Neural crest cell (in vitro differentiated cells): ENCODE measurements around the gene BCL2L12. TPM values are rescaled to one million over a fixed set of nuclear protein-coding genes. Genes with fewer than 3 reads are reported as not detected.

ENCODE experiments used
- DNase-seq: peaks from one replicate; pipeline ENCODE4 v3.0.0; 2021; ENCODE audit warnings: low read depth, mixed read lengths, low spot score
- H3K27ac Mint-ChIP-seq: one replicate; pipeline ENCODE4 v1.8.0; 2021; ENCODE audit warnings: mild to moderate bottlenecking, mixed read lengths; ENCODE audit not compliant: unreplicated experiment
- H3K27me3 Mint-ChIP-seq: 2 replicates; pipeline ENCODE4 v1.8.0; 2021; ENCODE audit warnings: low read depth, mild to moderate bottlenecking, mixed read lengths
- H3K36me3 Mint-ChIP-seq: 2 replicates; pipeline ENCODE4 v1.8.0; 2021; ENCODE audit warnings: low read depth, mild to moderate bottlenecking, mixed read lengths
- H3K4me1 Mint-ChIP-seq: 2 replicates; pipeline ENCODE4 v1.8.0; 2021; ENCODE audit warnings: mixed read lengths
- H3K4me3 Mint-ChIP-seq: one replicate; pipeline ENCODE4 v1.8.0; 2021; ENCODE audit warnings: mild to moderate bottlenecking, mixed read lengths
- H3K9me3 Mint-ChIP-seq: 2 replicates; pipeline ENCODE4 v1.8.0; 2021; ENCODE audit warnings: mixed read lengths
- CTCF ChIP-seq: fragments of 200-600 bp; sonication (generic); conservative IDR thresholded peaks from 2 replicates; pipeline ENCODE4 v1.5.0; 2021; ENCODE audit warnings: antibody characterized with exemption, mild to moderate bottlenecking
- total RNA-seq: library from RNA; stranded (reverse); gene quantifications from 2 replicates; pipeline ENCODE4 v1.2.1, GENCODE V29; 2021

Gene BCL2L12
- total RNA-seq, 1 donor from 2014 or later: 92.4 TPM

- Mint-ChIP-seq H3K4me1 (peaks cover 25% of the 10 kb centered on the region), H3K27me3 (peaks cover 9% of the 10 kb centered on the region), H3K4me3 (peak overlapping the region; percentile 74), H3K27ac (no peak overlapping the region), H3K36me3 (peaks cover 18% of the 10 kb centered on the region), H3K9me3 (no peaks in the 10 kb centered on the region)
- no peak for TF ChIP-seq CTCF
- DNase-seq: no peak
These were observed 20.2 kb downstream of the BCL2L12 start for GRCh38 chr19:49685845-49686332.

DNA sequence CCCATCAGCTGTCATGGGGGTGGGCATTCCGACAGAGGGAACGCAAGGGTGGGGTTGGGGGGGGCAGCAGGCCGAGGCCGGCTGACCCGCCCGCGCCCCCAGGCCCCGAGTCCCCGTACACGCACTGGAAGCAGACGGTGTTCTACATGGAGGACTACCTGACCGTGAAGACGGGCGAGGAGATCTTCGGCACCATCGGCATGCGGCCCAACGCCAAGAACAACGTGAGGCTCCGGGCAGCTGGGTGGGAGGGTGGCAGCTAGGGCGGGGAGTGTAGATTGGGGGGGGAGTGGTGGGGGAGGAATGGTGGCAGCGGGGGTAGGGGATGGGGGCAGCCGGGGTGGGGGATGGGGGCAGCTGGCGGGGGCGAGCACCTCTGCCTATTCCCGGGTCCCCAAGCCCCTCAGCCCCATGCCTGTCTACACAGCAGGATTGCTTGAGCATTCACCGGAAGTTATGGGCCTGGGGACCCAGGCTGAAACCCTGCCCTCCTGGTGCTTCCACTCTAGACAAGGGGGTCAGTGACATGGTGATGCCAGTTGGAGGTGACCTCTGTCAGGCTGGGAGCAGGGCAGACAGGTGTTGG is 20.9 kb downstream of the BCL2L12 start:
- H3K4me1 Mint-ChIP-seq: peaks cover 29% of the 10 kb centered on the region
- TF ChIP-seq CTCF: no peak
- peak overlapping the region; percentile 80 for H3K4me3 Mint-ChIP-seq
- peaks cover 16% of the 10 kb centered on the region for H3K36me3 Mint-ChIP-seq
- H3K27me3 Mint-ChIP-seq: peaks cover 14% of the 10 kb centered on the region
- H3K27ac Mint-ChIP-seq: no peak overlapping the region
- H3K9me3 Mint-ChIP-seq: no peaks in the 10 kb centered on the region
- DNase-seq: no peak

GRCh38 chr19:49687150-49687549 is 21.4 kb downstream of the BCL2L12 start:
- Mint-ChIP-seq H3K9me3 (no peaks in the 10 kb centered on the region), H3K4me1 (peaks cover 33% of the 10 kb centered on the region), H3K27me3 (peaks cover 14% of the 10 kb centered on the region), H3K27ac (no peak overlapping the region), H3K4me3 (peak overlapping the region; percentile 80), H3K36me3 (peaks cover 16% of the 10 kb centered on the region)
- DNase-seq: no peak
- TF ChIP-seq CTCF: no peak

DNA sequence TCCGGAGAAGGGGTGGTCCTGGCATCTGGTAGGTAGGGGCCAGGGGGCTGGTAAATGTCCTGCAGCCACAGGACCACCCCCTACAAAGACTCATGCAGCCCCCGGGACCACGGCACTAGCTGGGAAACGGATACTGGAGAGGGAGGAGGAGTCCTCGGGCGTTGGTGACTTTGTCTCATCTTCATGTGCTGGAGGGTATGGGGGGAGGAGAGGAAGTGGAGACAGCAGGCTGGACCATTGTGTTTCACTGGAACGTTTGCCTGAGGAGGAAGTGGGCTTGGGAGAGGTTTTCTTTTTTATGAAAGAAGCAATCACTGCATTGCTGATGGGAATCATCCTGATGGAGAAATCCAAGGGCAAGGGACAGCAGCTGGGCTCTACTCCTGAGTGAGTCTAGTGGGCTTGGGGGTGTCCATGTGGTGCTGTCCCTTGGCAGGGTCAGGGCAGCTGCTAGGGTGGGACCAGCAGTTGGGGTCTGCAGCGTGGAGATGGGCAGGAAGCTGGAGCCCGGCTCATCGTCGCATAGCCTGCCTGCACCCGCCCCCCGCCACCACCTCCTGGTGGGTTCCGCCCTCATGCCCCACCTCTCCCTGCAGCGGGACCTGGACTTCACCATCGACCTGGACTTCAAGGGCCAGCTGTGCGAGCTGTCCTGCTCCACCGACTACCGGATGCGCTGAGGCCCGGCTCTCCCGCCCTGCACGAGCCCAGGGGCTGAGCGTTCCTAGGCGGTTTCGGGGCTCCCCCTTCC is 22.0 kb downstream of the BCL2L12 start:
- Mint-ChIP-seq H3K27me3 (peaks cover 16% of the 10 kb centered on the region), H3K36me3 (peaks cover 13% of the 10 kb centered on the region), H3K4me3 (peak overlapping the region; percentile 80), H3K27ac (no peak overlapping the region), H3K9me3 (no peaks in the 10 kb centered on the region), H3K4me1 (peaks cover 39% of the 10 kb centered on the region)
- no peak for TF ChIP-seq CTCF
- DNase-seq: no peak

DNA sequence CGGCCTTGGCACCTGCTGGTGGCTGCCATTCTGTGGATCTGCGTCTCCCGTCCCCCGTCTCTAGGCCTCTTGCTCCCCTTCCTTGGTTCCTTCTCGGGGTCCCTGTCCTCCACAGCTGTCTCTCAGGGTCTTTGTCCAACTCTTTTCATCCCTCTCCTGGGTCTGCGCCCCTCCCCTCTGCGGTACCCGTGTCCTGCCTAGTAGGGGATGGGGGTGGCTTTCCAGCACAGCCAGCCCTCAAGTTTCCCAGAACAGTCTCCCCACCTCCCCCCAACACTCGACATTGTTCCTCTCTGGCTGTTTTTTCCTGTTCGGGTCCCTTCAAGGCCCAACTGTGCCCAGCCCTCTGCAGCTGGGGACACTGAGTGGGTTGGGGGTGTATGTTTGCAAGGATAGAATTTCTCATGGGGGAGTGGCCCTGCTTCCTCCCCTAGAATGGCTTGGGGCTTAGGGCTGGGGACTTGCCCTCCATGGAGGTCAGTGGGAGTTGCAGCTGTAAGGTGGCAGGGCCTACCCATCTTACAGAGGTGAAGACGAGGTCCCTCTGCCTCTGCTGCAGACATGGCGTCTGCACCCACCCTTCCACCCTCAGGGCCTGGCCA is 22.9 kb downstream of the BCL2L12 start:
- H3K9me3 Mint-ChIP-seq: no peaks in the 10 kb centered on the region
- H3K4me3 Mint-ChIP-seq: peak overlapping the region; percentile 56
- no peak for DNase-seq
- H3K4me1 Mint-ChIP-seq: peaks cover 39% of the 10 kb centered on the region
- H3K27ac Mint-ChIP-seq: no peak overlapping the region
- no peak for TF ChIP-seq CTCF
- H3K36me3 Mint-ChIP-seq: peaks cover 13% of the 10 kb centered on the region
- peaks cover 16% of the 10 kb centered on the region for H3K27me3 Mint-ChIP-seq
